CD4-positive, alpha-beta T cell treated with Interleukin-4 for 1 hour (primary cell): ENCODE results near the gene GTF3A.
A peak's percentile ranks its signal among the peaks of the same experiment; 100 is the strongest.

Source experiments
- DNase-seq, 2 donors: peaks; one replicate each; pipeline ENCODE4 v3.0.0-alpha.2; 2020 to 2022

GTF3A gene

DNA sequence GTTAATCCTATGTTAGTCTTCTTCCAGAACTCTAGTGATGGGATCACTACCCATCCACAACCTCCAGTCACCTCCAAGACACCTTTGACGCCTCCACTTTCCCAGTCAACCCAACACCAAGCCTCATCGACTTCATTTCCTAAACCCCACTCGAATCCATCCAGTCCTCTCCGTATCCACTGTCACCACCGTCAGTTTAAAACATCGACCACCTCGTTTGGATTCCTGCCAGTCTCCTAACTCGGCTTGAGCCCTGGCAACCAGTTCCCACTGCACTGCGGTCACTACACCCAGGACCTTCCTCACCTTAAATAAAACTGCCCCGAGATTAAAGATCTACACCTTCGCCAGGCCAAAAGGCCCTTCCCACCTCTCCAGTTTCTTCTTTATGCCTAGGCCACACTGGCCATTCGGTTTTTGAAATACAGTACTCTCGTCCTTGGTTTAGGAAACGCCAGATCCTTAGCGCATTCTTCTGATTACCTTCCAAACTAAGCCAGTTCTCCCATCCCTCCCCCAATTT is 24.7 kb downstream of the GTF3A start:
- DNase-seq = no peak

DNA sequence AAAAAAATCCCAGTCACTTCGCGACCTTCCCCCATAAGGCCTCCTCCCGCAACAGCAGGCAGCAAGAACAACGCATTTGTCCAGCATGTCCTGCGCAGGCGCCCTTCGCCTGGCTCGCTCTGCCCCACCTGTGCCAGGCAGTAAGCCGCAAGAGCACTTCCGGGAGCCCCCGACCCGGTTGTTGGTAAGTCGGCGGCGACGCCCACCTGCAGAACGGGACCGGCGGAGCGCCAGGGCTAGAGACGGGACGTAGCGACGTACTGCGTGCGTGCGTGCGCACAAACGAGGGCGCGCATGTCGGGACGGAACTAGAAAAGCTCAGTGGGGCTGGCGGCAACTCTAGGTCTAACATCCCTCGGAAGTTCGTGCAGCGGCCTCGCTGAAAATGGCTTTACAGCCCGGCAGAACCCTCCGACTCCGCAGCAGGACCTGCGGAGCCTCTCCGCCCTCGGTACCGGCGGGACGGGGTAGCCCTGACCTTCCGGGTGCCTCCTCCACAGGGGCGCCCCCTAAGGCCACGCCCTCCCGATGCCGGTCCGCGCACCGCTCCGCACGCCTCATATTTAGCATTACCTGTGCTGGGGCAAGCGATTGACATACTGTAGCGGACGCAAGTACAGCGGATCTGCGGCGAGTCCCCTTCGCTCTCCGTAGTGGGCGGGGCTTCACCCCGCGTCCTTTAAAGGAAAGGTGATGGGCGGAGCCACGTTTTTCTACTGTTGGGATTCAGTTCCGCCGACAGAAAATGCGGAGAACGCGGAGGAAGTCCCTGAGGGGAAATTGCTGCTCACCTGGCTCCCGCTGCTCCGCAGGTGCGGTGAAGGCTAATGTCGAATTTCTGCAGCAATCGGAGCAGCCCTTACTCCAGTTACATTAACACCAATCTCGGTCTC is 25.8 kb downstream of the GTF3A start, which contains the start of gene MTIF3:
Gene MTIF3, minus strand, starts transcription at position 629 of the 893 bp plus-strand sequence. CDS start 10,116 bp downstream, outside the sequence.
- peak; percentile 97 to 98 for DNase-seq

DNA sequence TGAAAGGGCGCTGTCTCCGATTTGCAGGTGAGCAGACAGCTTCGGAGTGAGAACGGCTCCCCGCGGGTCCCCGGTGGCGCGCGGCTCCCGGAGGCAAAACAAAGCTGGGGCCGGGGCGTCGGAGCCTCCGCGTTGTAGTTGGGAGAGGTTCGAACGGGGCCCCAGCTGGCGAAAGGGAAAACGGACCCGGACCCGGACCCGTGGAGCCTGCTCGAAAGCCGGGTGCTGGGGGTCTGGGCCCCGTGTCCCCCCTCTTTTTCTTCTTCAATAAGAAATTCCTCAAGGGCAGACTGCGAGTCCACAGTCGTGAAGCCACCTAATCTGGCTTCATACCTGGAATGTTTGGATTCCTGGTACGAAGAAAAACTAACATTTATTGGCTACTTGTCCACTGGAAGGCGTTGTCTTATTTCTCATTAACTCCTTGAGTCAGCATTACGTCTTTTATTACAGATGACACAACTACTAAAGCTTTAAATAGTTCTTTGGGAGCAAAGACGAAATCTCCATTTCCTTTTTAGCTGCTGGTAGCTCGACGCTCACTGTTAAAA is 26.6 kb downstream of the GTF3A start:
- DNase-seq = peak in 1 of 2 donors; percentile 40

DNA sequence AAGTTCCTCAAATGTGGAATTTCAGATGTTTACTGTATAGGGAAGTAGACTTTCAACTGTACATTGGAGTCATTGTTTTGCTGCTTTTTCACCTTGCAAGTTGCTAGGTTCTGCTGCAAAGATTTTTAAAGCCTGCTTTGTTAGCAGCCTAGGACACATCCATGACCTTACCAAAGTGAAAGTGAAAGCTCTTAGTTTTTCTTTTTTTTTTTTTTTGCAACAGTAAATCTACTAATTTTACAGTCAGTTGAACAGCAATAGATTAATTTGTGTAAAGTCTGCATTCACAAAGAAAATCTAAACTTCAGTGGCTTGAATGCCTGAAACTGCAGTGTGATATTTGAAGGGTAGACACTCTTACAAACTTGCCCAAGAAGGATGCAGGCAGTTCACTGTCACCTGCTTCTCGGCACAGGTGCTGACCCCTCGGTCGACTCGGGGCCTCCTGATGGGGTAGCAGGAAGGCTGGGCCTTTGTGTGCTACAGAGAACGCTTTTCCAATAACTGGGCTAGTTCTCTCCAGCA is 31.0 kb downstream of the GTF3A start:
- DNase-seq = peak in 1 of 2 donors; percentile 27

DNA sequence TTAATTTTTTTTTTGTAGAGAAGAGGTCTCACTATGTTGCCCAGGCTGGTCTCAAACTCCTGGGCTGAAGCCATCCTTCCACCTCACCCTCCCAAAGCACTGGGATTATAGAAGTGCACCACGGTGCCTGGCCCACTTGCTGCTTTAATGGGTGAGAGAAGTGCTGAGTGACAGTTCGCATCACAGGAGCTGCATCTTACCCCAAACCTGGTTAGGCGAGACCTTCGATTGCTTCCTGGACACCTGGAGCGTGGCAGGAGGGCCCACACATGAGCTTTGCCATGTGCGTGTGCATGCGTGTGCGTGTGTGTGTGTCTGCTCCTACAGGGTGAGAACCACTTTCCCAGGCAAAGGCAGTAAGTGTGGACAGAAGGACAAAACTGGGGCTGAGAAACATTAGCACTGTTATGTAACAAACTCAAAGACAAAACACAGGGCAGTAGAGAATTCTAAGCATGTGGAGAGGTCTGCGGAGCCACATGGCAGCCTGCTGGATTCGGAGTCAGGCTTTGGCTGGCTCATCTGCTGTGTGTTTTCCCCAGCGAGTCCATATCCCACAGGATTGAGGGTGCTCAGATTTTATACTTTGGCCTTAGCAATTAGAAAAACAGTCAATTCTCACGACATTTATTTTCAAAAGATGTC is 37.6 kb downstream of the GTF3A start:
- DNase-seq = no peak

GRCh38 chr13:27463500-27463899 is 39.1 kb downstream of the GTF3A start:
- no peak for DNase-seq

DNA sequence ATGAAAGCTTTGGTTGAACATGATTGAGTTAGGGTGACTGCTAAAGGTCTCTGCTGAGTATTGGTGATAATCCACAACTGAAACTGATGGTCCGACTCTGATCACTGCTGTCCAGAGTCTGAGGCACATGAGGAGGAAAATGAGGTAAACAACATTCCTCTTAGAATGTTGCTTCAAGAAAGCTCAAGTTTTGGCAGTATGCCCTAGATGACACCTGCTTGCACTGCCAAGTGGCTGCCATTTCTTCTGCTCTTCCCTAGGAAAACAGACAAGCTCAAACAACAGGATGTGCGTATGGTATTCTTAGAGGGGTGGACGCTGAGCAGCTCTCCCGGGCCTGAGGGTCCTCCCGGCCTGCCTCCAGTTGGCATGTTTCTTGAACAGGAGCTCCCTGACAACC is 41.2 kb downstream of the GTF3A start:
- no peak for DNase-seq

- DNase-seq = no peak
Measured at GRCh38 chr13:27466513-27466912, 42.1 kb downstream of the GTF3A start.

DNA sequence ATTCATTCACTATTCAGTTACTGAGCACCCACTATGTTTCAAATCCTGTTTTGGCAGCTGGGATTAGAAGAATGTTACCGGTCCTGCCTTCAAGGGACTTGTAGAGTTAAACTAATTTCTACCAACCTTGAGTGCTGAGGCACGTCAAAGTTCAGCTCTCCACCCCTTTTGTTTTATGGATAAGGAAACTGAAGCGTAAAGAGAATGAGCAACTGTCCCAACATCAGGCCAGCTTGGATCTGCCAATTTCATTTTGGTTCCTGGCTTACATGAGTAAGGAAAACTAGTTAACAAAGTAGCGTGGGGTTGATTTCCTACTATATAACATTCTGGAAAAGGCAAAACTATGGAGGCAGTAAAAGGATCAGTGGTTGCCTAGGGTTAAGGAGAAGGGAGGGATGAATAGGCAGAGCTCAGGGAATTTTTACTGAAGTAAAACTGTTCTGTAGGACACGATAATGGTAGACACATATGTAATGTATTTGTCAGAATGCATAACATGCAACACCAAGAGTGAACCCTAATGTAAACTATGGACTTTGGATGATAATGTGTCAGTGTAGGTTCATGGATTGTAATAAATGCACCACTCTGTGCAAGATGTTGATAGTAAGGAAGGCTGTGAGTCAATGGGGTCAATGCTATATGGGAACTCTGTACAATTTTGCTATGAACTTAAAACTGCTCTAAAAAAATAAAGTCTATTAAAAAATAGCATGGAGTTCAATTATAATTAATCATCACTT is 45.8 kb downstream of the GTF3A start:
- no peak for DNase-seq

- no peak for DNase-seq
Measured at GRCh38 chr13:27472441-27472840, 48.0 kb downstream of the GTF3A start.

DNA sequence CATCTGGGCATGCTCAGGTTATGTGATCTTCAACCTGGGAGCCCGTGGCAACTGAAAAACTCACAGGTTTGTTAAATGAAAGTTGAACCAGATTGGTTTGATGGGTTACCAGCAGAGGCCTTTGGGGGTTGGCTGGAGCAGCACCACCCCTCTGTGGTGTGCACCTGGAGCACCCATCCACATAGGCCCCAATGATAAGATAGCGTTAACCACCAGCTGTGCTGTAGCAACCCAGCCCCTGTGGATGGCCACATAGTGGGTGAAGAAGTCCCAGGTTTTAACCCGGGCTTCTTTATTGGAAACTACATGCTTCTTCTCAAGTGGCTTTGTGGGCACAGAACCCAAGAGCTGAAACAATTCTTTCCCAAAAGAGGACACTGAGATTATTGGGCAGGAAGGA is 48.5 kb downstream of the GTF3A start:
- DNase-seq = no peak

GRCh38 chr13:27474751-27475268 is 50.4 kb downstream of the GTF3A start:
- no peak for DNase-seq

GRCh38 chr13:27476943-27477703 is 52.7 kb downstream of the GTF3A start:
- peak in 1 of 2 donors; percentile 5 for DNase-seq

DNA sequence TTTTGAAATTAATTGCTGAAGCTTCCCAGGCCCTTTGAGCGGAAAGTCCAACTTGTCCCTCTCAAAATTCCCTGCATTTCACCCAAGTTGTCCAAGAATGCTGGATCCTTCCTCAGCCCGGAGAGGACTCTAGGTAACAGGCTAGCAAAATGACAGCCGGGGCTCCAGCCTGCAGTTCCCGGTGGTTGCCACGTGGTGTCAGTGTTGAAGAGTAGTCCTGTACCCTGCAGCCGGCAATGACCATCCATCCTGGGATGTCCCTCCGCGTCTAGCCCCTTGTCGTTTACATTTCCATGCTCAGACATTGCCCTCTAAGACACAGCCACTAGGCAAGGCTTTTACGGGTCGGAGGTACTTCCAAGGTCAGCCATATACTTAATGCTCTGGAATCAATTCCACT is 57.3 kb downstream of the GTF3A start:
- peak in 1 of 2 donors; percentile 13 for DNase-seq

GRCh38 chr13:27482983-27483382 is 58.6 kb downstream of the GTF3A start:
- DNase-seq = peak; percentile 31 to 79

DNA sequence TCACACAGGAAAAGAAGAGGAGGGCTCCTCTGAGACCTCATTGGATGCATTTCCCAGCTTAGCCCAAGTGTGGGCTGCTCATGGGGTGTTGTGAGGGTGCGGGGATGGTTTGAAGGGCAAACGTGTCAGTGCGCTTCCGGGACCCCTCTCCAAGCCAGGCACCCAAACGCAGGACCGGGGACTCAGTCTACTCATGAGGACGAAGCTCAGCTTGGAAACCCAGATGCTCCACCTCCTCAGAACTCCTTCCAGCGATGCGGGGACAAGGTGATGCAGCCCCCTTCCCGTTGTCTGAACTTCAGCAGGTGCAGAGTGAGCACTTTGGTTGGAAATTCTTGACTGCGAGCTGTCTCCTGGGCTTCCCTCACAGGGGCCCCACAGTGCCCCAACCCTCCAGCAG is 59.0 kb downstream of the GTF3A start:
- DNase-seq = no peak
